Heart right ventricle (tissue), 16 donors: Measurements from ENCODE around the gene PEAR1. TPM values are rescaled to one million over a fixed set of nuclear protein-coding genes. Genes with fewer than 3 reads are reported as not detected.

Experiments used
- ATAC-seq, 8 donors: fragments of 200-7000 bp; cut with Tn5 transposase; one replicate each; pipeline ENCODE4 v1.9.1; 2020; ENCODE audit warnings: mild to moderate bottlenecking in 8 of 8, moderate library complexity in 8 of 8, moderate number of reproducible peaks in 1 of 8
- DNase-seq, 2 donors: peaks; one replicate each; pipeline ENCODE4 v3.0.0-alpha.2; 2020
- H3K27ac ChIP-seq, 10 donors: fragments of 200-600 bp; sonication (generic) in 2 of 10; one replicate each; pipeline versions ENCODE4 v1.5.0 to v1.8.0; 2020 to 2022; ENCODE audit warnings: mild to moderate bottlenecking in 3 of 10
- H3K27me3 ChIP-seq, 7 donors: fragments of 200-600 bp; one replicate each; pipeline ENCODE4 v1.8.0; 2021 to 2022; ENCODE audit warnings: mild to moderate bottlenecking in 2 of 7
- H3K36me3 ChIP-seq, 9 donors: fragments of 200-600 bp; sonication (generic) in 1 of 9; one replicate each; pipeline versions ENCODE4 v1.5.0 to v1.8.0; 2020 to 2022; ENCODE audit warnings: mild to moderate bottlenecking in 2 of 9
- H3K4me1 ChIP-seq, 9 donors: fragments of 200-600 bp; sonication (generic) in 1 of 9; one replicate each; pipeline versions ENCODE4 v1.5.0 to v1.8.0; 2020 to 2022; ENCODE audit warnings: mild to moderate bottlenecking in 4 of 9
- H3K4me3 ChIP-seq, 10 donors: fragments of 200-600 bp; sonication (generic) in 2 of 10; one replicate each; pipeline versions ENCODE4 v1.5.0 to v1.8.0; 2020 to 2022; ENCODE audit warnings: mild to moderate bottlenecking in 7 of 10, moderate library complexity in 2 of 10
- H3K9me3 ChIP-seq, 11 donors: fragments of 200-600 bp in 10 of 11; sonication (generic) in 2 of 11; one replicate each; pipeline versions ENCODE4 v1.5.0 to v1.8.0; 2013 to 2022; ENCODE audit warnings: mild to moderate bottlenecking in 2 of 11, control low read depth in 1 of 11, moderate library complexity in 1 of 11
- CTCF ChIP-seq, 9 donors: fragments of 200-600 bp; sonication (generic) in 2 of 9; IDR thresholded peaks; one replicate each; pipeline versions ENCODE4 v1.5.0 to v1.8.0; 2021 to 2022; ENCODE audit warnings: antibody characterized with exemption in 9 of 9, mild to moderate bottlenecking in 5 of 9, moderate library complexity in 1 of 9
- WGBS, 2 donors: extraction: QIAGEN DNeasy Blood & Tissue Kit; methylation state at CpG; one replicate each; pipeline ENCODE4 v1.1.7; 2013; ENCODE audit warnings: inconsistent platforms in 1 of 2; 5-methylcytosine and 5-hydroxymethylcytosine counted together
- intact Hi-C, 10 donors: fragments of 100-400 bp; cut with DNase I; formaldehyde crosslinking; loops; one replicate each; pipeline versions ENCODE4 v1.11.1 to v1.14.2; 2022
- polyA plus RNA-seq, 2 donors: library from polyadenylated mRNA; stranded (reverse); fragments of 200-250 nt; gene quantifications; one replicate each; pipeline ENCODE4 v1.2.3, GENCODE V29; 2013
- total RNA-seq, 10 donors: library from RNA; stranded (reverse); fragmentation: NEBNext Ultra II Directional in 3 of 10; extraction: Animal tissue kit (Norgen Biotek cat#: 25700) in 3 of 10; gene quantifications; one replicate each; pipeline versions ENCODE4 v1.2.1 to v1.2.4, GENCODE V29; 2021 to 2023
- donor health status: Arrhythmogenic right ventricular cardiomyopathy.
- donor health status: ischemic (EF 13 %, LVEDD 7.1; RV severe dilation, severe dysfunction).
- donor health status: healthy with polysubstance abuse.
- donor health status: DM: no; HTN: yes; CAD: no.
- donor health status: DM: no; HTN: no; CAD: no.
- donor health status: ischemic (EF 25% LVEDD 6.9; RV normal size, moderate dysfunction).
- donor health status: ischemic (EF 25% LVEDD 5.7; RV mildly dilated, moderate dysfunction).
- donor health status: healthy.
- donor health status: DM: yes; HTN: yes; CAD: no.
- donor health status: Ischemic cardiomyopathy.
- donor health status: ischemic (EF 35%, LVEDD 5.7; RV mildly dilated, moderate dysfunction).
- donor health status: nonischemic (EF 11% LVEDD 7.7; RV severe dilation, severe dysfunction).
- donor health status: DM: yes; HTN: yes; CAD: no.
- donor health status: PGD.
- donor health status: ischemic (EF 29% LVEDD 5.4; RV normal size, mild dysfunction).
- donor health status: nonischemic (EF 23%, LVEDD 6.1; RV moderate dilation, normal function).

PEAR1 gene
- total and polyA plus RNA-seq, 12 donors = 3.8 to 13.7 (median 7.1) TPM

GRCh38 chr1:156931974-156932710 is 38.6 kb downstream of the PEAR1 start:
- ATAC-seq = peak in 5 of 8 donors; percentile 2 to 28 (median 9)
- Histone ChIP-seq H3K27ac (no peak overlapping the region), H3K9me3 (no peaks in the 10 kb centered on the region), H3K27me3 (peaks cover 0 to 31% (median 22%) of the 10 kb centered on the region in 7 donors), H3K4me1 (peaks cover 0 to 21% (median 15%) of the 10 kb centered on the region in 9 donors), H3K36me3 (peaks cover 0 to 31% (median 0%) of the 10 kb centered on the region in 9 donors), H3K4me3 (peak overlapping the region in 2 of 10 donors; percentile 17 to 23)
- 63 to 67% methylated on average over 8 of the region's 8 CpGs for WGBS, 2 donors
- intact Hi-C loops = no loop called here
- TF ChIP-seq CTCF (IDR thresholded peaks at IDR 0.05) = no peak
- no peak for DNase-seq

GRCh38 chr1:156933136-156933535 is 39.6 kb downstream of the PEAR1 start:
- peaks cover 0 to 41% (median 0%) of the 10 kb centered on the region in 9 donors for H3K36me3 ChIP-seq
- intact Hi-C loops = no loop called here
- H3K9me3 ChIP-seq = no peaks in the 10 kb centered on the region
- H3K4me3 ChIP-seq = no peak overlapping the region
- H3K4me1 ChIP-seq = peaks cover 0 to 13% (median 6%) of the 10 kb centered on the region in 9 donors
- 77 to 88% methylated on average over 6 of the region's 6 CpGs for WGBS, 2 donors
- DNase-seq (no peak), ATAC-seq (no peak)
- no peak overlapping the region for H3K27ac ChIP-seq
- TF ChIP-seq CTCF (IDR thresholded peaks at IDR 0.05) = no peak
- peaks cover 0 to 21% (median 12%) of the 10 kb centered on the region in 7 donors for H3K27me3 ChIP-seq

GRCh38 chr1:156935505-156936128 is 42.1 kb downstream of the PEAR1 start:
- no peak for TF ChIP-seq CTCF (IDR thresholded peaks at IDR 0.05)
- peaks cover 0 to 65% (median 13%) of the 10 kb centered on the region in 9 donors for H3K36me3 ChIP-seq
- no peak for DNase-seq

GRCh38 chr1:156936191-156936590 is 42.7 kb downstream of the PEAR1 start:
- H3K27me3 ChIP-seq = no peaks in the 10 kb centered on the region
- no peak for TF ChIP-seq CTCF (IDR thresholded peaks at IDR 0.05)
- peaks cover 0 to 71% (median 14%) of the 10 kb centered on the region in 9 donors for H3K36me3 ChIP-seq
- DNase-seq = no peak
- no peaks in the 10 kb centered on the region for H3K9me3 ChIP-seq
- intact Hi-C loops = no loop called here
- 94% methylated on average over 5 of the region's 5 CpGs for WGBS, 2 donors
- no peak overlapping the region for H3K27ac ChIP-seq
- no peak overlapping the region for H3K4me3 ChIP-seq
- ATAC-seq = no peak
- peaks cover 0 to 9% (median 4%) of the 10 kb centered on the region in 9 donors for H3K4me1 ChIP-seq

More at GRCh38 chr1:156935505-156936128, 42.1 kb downstream of the PEAR1 start:
- ATAC-seq = no peak
- WGBS, 2 donors = 87 to 88% methylated on average over 17 of the region's 17 CpGs
- intact Hi-C loops = no loop called here
- H3K4me1 ChIP-seq = peaks cover 0 to 13% (median 6%) of the 10 kb centered on the region in 9 donors
- no peak overlapping the region for H3K27ac ChIP-seq
- no peaks in the 10 kb centered on the region for H3K27me3 ChIP-seq
- H3K9me3 ChIP-seq = no peaks in the 10 kb centered on the region
- no peak overlapping the region for H3K4me3 ChIP-seq
